H1 (cell line): ENCODE data around the gene SLC25A4. TPM values are rescaled to one million over a fixed set of nuclear protein-coding genes. Genes with fewer than 3 reads are reported as not detected.

Experiments
- CTCF ChIA-PET: fragments of 300-600 bp; sonication (Branson Sonifier 250); formaldehyde crosslinking; loops from one replicate; lab custom pipeline; 2021; ENCODE audit not compliant: partially characterized antibody; lab: Charles Lee
- POLR2A ChIA-PET: fragments of 300-600 bp; sonication (Branson Sonifier 250); formaldehyde crosslinking; loops from one replicate; lab custom pipeline; 2021; ENCODE audit warnings: inconsistent platforms; ENCODE audit not compliant: partially characterized antibody; lab: Charles Lee
- DNase-seq, 2 experiments: peaks; one replicate each; pipeline versions ENCODE4 v3.0.0 to v3.0.0-alpha.2; 2010 to 2022; ENCODE audit warnings: low spot score in 2 of 2, low read depth in 1 of 2, mixed read lengths in 1 of 2
- FAIRE-seq: peaks from 2 replicates; lab custom pipeline; 2011; peaks lifted over from hg19 to GRCh38; lab: Jason Lieb, UNC
- H2AFZ ChIP-seq: 2 replicates; pipeline ENCODE4 v1.8.1; 2012; ENCODE audit warnings: low read length, inconsistent platforms
- H2AK5ac ChIP-seq: 2 replicates; pipeline ENCODE4 v1.6.1; 2013; ENCODE audit warnings: low read depth, low read length
- H2BK120ac ChIP-seq: replicated peaks from 2 replicates; pipeline ENCODE3; 2013; ENCODE audit warnings: low read depth, low read length, inconsistent platforms
- H2BK12ac ChIP-seq: 2 replicates; pipeline ENCODE4 v1.6.1; 2013; ENCODE audit warnings: low read depth, low read length
- H2BK15ac ChIP-seq: 2 replicates; pipeline ENCODE4 v1.6.1; 2013; ENCODE audit warnings: low read length
- H2BK20ac ChIP-seq: 2 replicates; pipeline ENCODE4 v1.6.1; 2013; ENCODE audit warnings: low read length
- H2BK5ac ChIP-seq: 2 replicates; pipeline ENCODE4 v1.6.1; 2013; ENCODE audit warnings: low read depth, low read length
- H3K14ac ChIP-seq: 2 replicates; pipeline ENCODE4 v1.6.1; 2013; ENCODE audit warnings: inconsistent platforms; ENCODE audit not compliant: insufficient read length
- H3K18ac ChIP-seq: 2 replicates; pipeline ENCODE4 v1.6.1; 2013; ENCODE audit warnings: low read length; ENCODE audit errors: extremely low read depth
- H3K23ac ChIP-seq: 2 replicates; pipeline ENCODE4 v1.6.1; 2013; ENCODE audit warnings: inconsistent platforms; ENCODE audit not compliant: insufficient read length
- H3K23me2 ChIP-seq: 2 replicates; pipeline ENCODE4 v1.6.1; 2013; ENCODE audit warnings: low read depth, low read length
- H3K27ac ChIP-seq: 2 replicates; pipeline ENCODE4 v1.6.1; 2011; ENCODE audit warnings: low read depth, low read length, inconsistent platforms
- H3K27me3 ChIP-seq, 4 experiments: replicated peaks in 1 of 4; 1 replicate in 1 of 4; 2 replicates in 3 of 4; pipeline versions ENCODE4 v1.6.1 to v1.8.1; 2011 to 2013; ENCODE audit warnings: low read length in 3 of 4, mild to moderate bottlenecking in 3 of 4, inconsistent platforms in 2 of 4, mixed read lengths in 2 of 4, moderate library complexity in 1 of 4; ENCODE audit not compliant: control insufficient read depth in 3 of 4, insufficient read depth in 3 of 4; ENCODE audit errors: extremely low read depth in 1 of 4
- H3K36me3 ChIP-seq, 4 experiments: 2 replicates each; pipeline versions ENCODE4 v1.6.1 to v1.8.1; 2011 to 2013; ENCODE audit warnings: mild to moderate bottlenecking in 4 of 4, low read length in 3 of 4, moderate library complexity in 2 of 4, control low read depth in 1 of 4, inconsistent platforms in 1 of 4; ENCODE audit not compliant: insufficient read depth in 4 of 4, control insufficient read depth in 2 of 4
- H3K4ac ChIP-seq: replicated peaks from 2 replicates; pipeline ENCODE3; 2013; ENCODE audit warnings: low read length, low read depth, mixed read lengths, inconsistent platforms; ENCODE audit not compliant: insufficient read length
- H3K4me1 ChIP-seq, 4 experiments: replicated peaks in 1 of 4; 1 replicate in 1 of 4; 2 replicates in 3 of 4; pipeline versions ENCODE4 v1.6.1 to v1.8.1; 2011 to 2013; ENCODE audit warnings: low read length in 3 of 4, inconsistent platforms in 2 of 4, mixed read lengths in 1 of 4; ENCODE audit not compliant: insufficient read depth in 4 of 4, control insufficient read depth in 3 of 4
- H3K4me2 ChIP-seq, 2 experiments: 2 replicates each; pipeline versions ENCODE4 v1.6.1 to v1.8.1; 2011 to 2013; ENCODE audit warnings: low read depth in 2 of 2, low read length in 2 of 2, control low read depth in 1 of 2, inconsistent platforms in 1 of 2, mild to moderate bottlenecking in 1 of 2; ENCODE audit not compliant: insufficient read depth in 1 of 2
- H3K4me3 ChIP-seq, 4 experiments: fragments of 200-600, 300-600 bp in 1 of 4; sonication (generic), shearing (Covaris generic), sonication (Bioruptor Twin) in 1 of 4; 2 replicates each; pipeline versions ENCODE4 v1.5.1 to v1.8.1; 2011 to 2016; ENCODE audit warnings: low read length in 4 of 4, low read depth in 3 of 4, control low read depth in 2 of 4, inconsistent platforms in 2 of 4, mild to moderate bottlenecking in 2 of 4, mixed read lengths in 1 of 4, moderate library complexity in 1 of 4; ENCODE audit not compliant: insufficient read depth in 2 of 4; ENCODE audit errors: extremely low read depth in 1 of 4
- H3K56ac ChIP-seq: replicated peaks from 2 replicates; pipeline ENCODE3; 2013; ENCODE audit warnings: low read depth, mild to moderate bottlenecking, mixed read lengths, low read length, inconsistent platforms; ENCODE audit not compliant: insufficient read length
- H3K79me1 ChIP-seq: 2 replicates; pipeline ENCODE4 v1.6.1; 2013; ENCODE audit warnings: low read depth, low read length, control low read depth
- H3K79me2 ChIP-seq, 2 experiments: 2 replicates each; pipeline versions ENCODE4 v1.6.1 to v1.8.1; 2012 to 2013; ENCODE audit warnings: low read length in 2 of 2, mild to moderate bottlenecking in 2 of 2, inconsistent platforms in 1 of 2; ENCODE audit not compliant: insufficient read depth in 2 of 2, control insufficient read depth in 1 of 2
- H3K9ac ChIP-seq, 4 experiments: replicated peaks in 1 of 4; 1 replicate in 1 of 4; 2 replicates in 3 of 4; pipeline versions ENCODE4 v1.6.1 to v1.8.1; 2011 to 2013; ENCODE audit warnings: low read depth in 3 of 4, low read length in 3 of 4, control low read depth in 2 of 4, mild to moderate bottlenecking in 2 of 4, moderate library complexity in 2 of 4, inconsistent platforms in 1 of 4; ENCODE audit errors: extremely low read depth in 1 of 4
- H3K9me3 ChIP-seq, 2 experiments: 2 replicates each; pipeline versions ENCODE4 v1.6.1 to v1.8.1; 2012 to 2013; ENCODE audit warnings: mild to moderate bottlenecking in 2 of 2, moderate library complexity in 2 of 2, control low read depth in 1 of 2, inconsistent platforms in 1 of 2, low read depth in 1 of 2, low read length in 1 of 2, mixed read lengths in 1 of 2; ENCODE audit not compliant: insufficient read depth in 2 of 2
- H4K20me1 ChIP-seq, 2 experiments: replicated peaks in 1 of 2; 2 replicates each; pipeline versions ENCODE3 to v1.8.1; 2011 to 2013; ENCODE audit warnings: inconsistent platforms in 2 of 2, low read length in 2 of 2, mild to moderate bottlenecking in 1 of 2; ENCODE audit not compliant: insufficient read depth in 2 of 2, control insufficient read depth in 1 of 2
- H4K5ac ChIP-seq: 2 replicates; pipeline ENCODE4 v1.6.1; 2013; ENCODE audit warnings: low read length, low read depth, mixed read lengths, inconsistent platforms; ENCODE audit not compliant: insufficient read length
- H4K8ac ChIP-seq: 2 replicates; pipeline ENCODE4 v1.8.0; 2013; ENCODE audit warnings: mild to moderate bottlenecking, moderate library complexity, low read length, inconsistent platforms; ENCODE audit not compliant: insufficient read depth; ENCODE audit errors: extremely low read depth
- H4K91ac ChIP-seq: replicated peaks from 2 replicates; pipeline ENCODE3; 2013; ENCODE audit warnings: low read length, mixed read lengths, inconsistent platforms; ENCODE audit not compliant: insufficient read length
- CBX5 ChIP-seq: fragments of 300-800, 300-1000 bp; sonication (generic); IDR thresholded peaks from 2 replicates; pipeline ENCODE4 v1.7.1; 2016; ENCODE audit warnings: antibody characterized with exemption, low read length, low read depth
- EZH2 ChIP-seq: fragments of 200-600 bp; sonication (generic); IDR thresholded peaks from 2 replicates; pipeline ENCODE4 v1.7.1; 2012; ENCODE audit warnings: low read depth, mild to moderate bottlenecking, moderate library complexity, low read length, inconsistent platforms; ENCODE audit not compliant: severe bottlenecking
- NANOG ChIP-seq: IDR thresholded peaks from 2 replicates; pipeline ENCODE4 v1.6.1; 2011; ENCODE audit warnings: low read length, low read depth, mild to moderate bottlenecking, inconsistent platforms; ENCODE audit not compliant: insufficient read depth, poor library complexity, severe bottlenecking
- SIX5 ChIP-seq: IDR thresholded peaks from 2 replicates; pipeline ENCODE4 v1.6.1; 2011; ENCODE audit warnings: mild to moderate bottlenecking, low read depth, low read length
- YY1 ChIP-seq: IDR thresholded peaks from 2 replicates; pipeline ENCODE4 v1.6.1; 2011; ENCODE audit warnings: low read depth, mild to moderate bottlenecking, low read length
- WGBS, 2 experiments: shearing (Covaris generic) in 1 of 2; methylation state at CpG; one replicate each; pipeline versions ENCODE4 v1.1.6 to v1.1.7; 2013 to 2015; ENCODE audit warnings: low lambda C conversion rate in 2 of 2, mixed read lengths in 2 of 2, inconsistent platforms in 1 of 2, low coverage in 1 of 2, missing lambda C conversion rate in 1 of 2; ENCODE audit not compliant: insufficient replicate concordance in 2 of 2, insufficient coverage in 1 of 2, insufficient read length in 1 of 2; ENCODE audit errors: extremely low coverage in 1 of 2, missing lambda C conversion rate in 1 of 2; 5-methylcytosine and 5-hydroxymethylcytosine counted together
- long read RNA-seq, 2 experiments: library from RNA in 1 of 2; library from capped mRNA in 1 of 2; stranded (forward); transcript quantifications; one replicate each; pipeline ENCODE4 v2.0.0, GENCODE V29; 2021; ENCODE audit warnings: inconsistent platforms in 1 of 2
- polyA minus RNA-seq, 3 experiments: library from RNA; depleted of rRNA, polyadenylated mRNA; stranded (reverse); fragments of >200 nt; gene quantifications; 1 replicate in 2 of 3; 2 replicates in 1 of 3; pipeline ENCODE4 v1.2.3, GENCODE V29; 2011
- polyA plus RNA-seq, 7 experiments: library from polyadenylated mRNA; depleted of rRNA in 3 of 7; stranded (reverse) in 5 of 7; unstranded in 2 of 7; fragments of >200 nt in 5 of 7; fragments of 200-250 nt in 2 of 7; gene quantifications; 1 replicate in 5 of 7; 2 replicates in 1 of 7; 4 replicates in 1 of 7; pipeline versions ENCODE4 v1.2.1 to v1.2.3, GENCODE V29; 2011 to 2013; ENCODE audit warnings: missing spikeins in 2 of 7, mixed read lengths in 2 of 7
- total RNA-seq: library from RNA; stranded (reverse); fragmentation: NEBNext Ultra II Directional; extraction: Animal tissue kit (Norgen Biotek cat#: 25700); gene quantifications from 2 replicates; pipeline ENCODE4 v1.2.1, GENCODE V29; 2021
- TF ChIP-seq, protein P1 (sequence below): IDR thresholded peaks from 2 replicates; pipeline ENCODE4 v1.6.1; 2012; ENCODE audit warnings: low read length, inconsistent platforms

SLC25A4 gene
- total RNA-seq = 42.0 TPM in 2 replicates
- 41.3 and 47.5 TPM in 2 replicates for polyA plus RNA-seq (2011; rRNA removed)
- 50.1 TPM for polyA plus RNA-seq (2011; cell fraction: cytosol; rRNA removed)
- polyA plus RNA-seq (2011; cell fraction: nucleus; rRNA removed) = 59.7 TPM
- 49.1 to 53.2 TPM (median 52.4 TPM) in 4 replicates for polyA plus RNA-seq (2012, experiment 1 of 2)
- 15.0 TPM for polyA plus RNA-seq (2012, experiment 2 of 2)
- 14.5 TPM for polyA plus RNA-seq (2013, experiment 1 of 2)
- polyA plus RNA-seq (2013, experiment 2 of 2) = 14.1 TPM
- 25.4 and 26.3 TPM in 2 replicates for polyA minus RNA-seq (2011; rRNA and poly(A)+ RNA removed)
- polyA minus RNA-seq (2011; cell fraction: cytosol; rRNA and poly(A)+ RNA removed) = 19.2 TPM
- 21.9 TPM for polyA minus RNA-seq (2011; cell fraction: nucleus; rRNA and poly(A)+ RNA removed)
- long read RNA-seq, experiment 1, full-length matches to known transcripts = 34 of 64 reads
- long read RNA-seq, experiment 1, partial matches to known transcripts = 20 of 64 reads
- long read RNA-seq, experiment 1, other reads (novel, unspliced or antisense) = 10 of 64 reads
- long read RNA-seq, experiment 2, full-length matches to known transcripts = 21 of 40 reads
- long read RNA-seq, experiment 2, partial matches to known transcripts = 15 of 40 reads
- long read RNA-seq, experiment 2, other reads (novel, unspliced or antisense) = 4 of 40 reads

DNA sequence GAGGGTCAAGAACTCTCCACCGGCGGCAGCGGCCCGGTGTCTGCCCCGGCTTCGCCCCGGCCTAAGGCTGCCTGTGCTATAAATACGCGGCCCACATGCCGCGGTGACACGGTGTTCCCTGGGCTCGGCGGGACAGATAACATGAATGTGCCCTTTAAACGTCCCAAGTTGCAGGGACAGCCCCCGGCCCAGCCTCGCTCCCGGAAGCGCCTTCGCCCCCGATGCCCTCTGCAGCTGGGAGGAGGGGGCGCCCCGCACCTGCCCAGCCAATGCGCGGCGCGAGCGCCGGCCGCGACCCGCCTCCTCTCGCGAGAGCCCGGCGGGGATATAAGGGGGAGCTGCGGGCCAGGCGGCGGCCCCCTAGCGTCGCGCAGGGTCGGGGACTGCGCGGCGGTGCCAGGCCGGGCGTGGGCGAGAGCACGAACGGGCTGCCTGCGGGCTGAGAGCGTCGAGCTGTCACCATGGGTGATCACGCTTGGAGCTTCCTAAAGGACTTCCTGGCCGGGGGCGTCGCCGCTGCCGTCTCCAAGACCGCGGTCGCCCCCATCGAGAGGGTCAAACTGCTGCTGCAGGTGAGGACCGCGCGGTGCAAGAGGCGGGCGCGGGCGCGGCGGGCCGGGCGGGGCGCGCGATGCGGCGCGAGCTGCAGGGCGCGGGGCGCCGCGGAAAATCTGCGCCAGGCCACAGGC, at the start of gene SLC25A4:
Gene SLC25A4 (plus strand): TSS at position 355 of the 689 bp plus-strand sequence. CDS start 107 bp downstream, at position 462.
- Histone ChIP-seq H3K56ac (peak within 1 kb of the TSS; percentile 50), H3K4me2 (peak within 1 kb of the TSS; percentile 93 to 99), H3K27ac (no peak within 1 kb of the TSS), H3K27me3 (no peaks in the 10 kb centered on the region; a peak in 1 of 7 replicates), H3K9me3 (no peaks in the 10 kb centered on the region), H3K4ac (peak within 1 kb of the TSS; percentile 73), H2AFZ (peak within 1 kb of the TSS; percentile 73; the same call in 1 of the 2 replicates), H2BK120ac (no peak within 1 kb of the TSS), H2AK5ac (no peak within 1 kb of the TSS), H3K4me3 (peak within 1 kb of the TSS; percentile 75 to 99 (median 80)), H3K23ac (no peak within 1 kb of the TSS), H4K91ac (peak within 1 kb of the TSS; percentile 77), H4K5ac (peak within 1 kb of the TSS; percentile 67), H3K23me2 (peaks cover 13% of the 10 kb centered on the region; the same call in 1 of the 2 replicates), H4K20me1 (peaks cover 7 to 9% of the 10 kb centered on the region in 2 experiments), H2BK5ac (no peak within 1 kb of the TSS), H3K14ac (no peak within 1 kb of the TSS), H3K79me2 (peaks cover 0 to 16% of the 10 kb centered on the region in 2 experiments; a peak in 3 of 4 replicates), H3K4me1 (peaks cover 0 to 9% (median 6%) of the 10 kb centered on the region in 4 experiments; a peak in 5 of 7 replicates), H2BK15ac (no peak within 1 kb of the TSS), H2BK12ac (peak within 1 kb of the TSS; percentile 71; the same call in 1 of the 2 replicates), H3K36me3 (peaks cover 0 to 28% (median 3%) of the 10 kb centered on the region in 4 experiments; a peak in 2 of 8 replicates), H3K79me1 (peaks cover 2% of the 10 kb centered on the region; the same call in 1 of the 2 replicates), H3K18ac (peak within 1 kb of the TSS; percentile 43; the same call in 1 of the 2 replicates), H4K8ac (peak within 1 kb of the TSS; percentile 96), H2BK20ac (no peak within 1 kb of the TSS), H3K9ac (peak within 1 kb of the TSS; percentile 43 to 81 (median 66))
- ChIA-PET POLR2A (interaction anchor here (0.5 to 2.4 kb wide), 27 partner anchors 8 to 1202 kb away, joined by 3 to 13 read pairs (median 3); partner anchors contain the start of genes ANKRD37, HELT and SNX25), CTCF (interaction anchor here (0.6 to 11.4 kb wide), 15 partner anchors 8 to 371 kb away, joined by 3 to 167 read pairs (median 5); partner anchors contain the start of gene UFSP2)
- DNase-seq (peak in 1 of 2 experiments; percentile 92), FAIRE-seq (no peak)
- 3% methylated on average over 61 of the region's 87 CpGs; no CpG with 5 or more reads in 1 of the 2 experiments for WGBS, 2 experiments
- TF ChIP-seq, protein P1, sequence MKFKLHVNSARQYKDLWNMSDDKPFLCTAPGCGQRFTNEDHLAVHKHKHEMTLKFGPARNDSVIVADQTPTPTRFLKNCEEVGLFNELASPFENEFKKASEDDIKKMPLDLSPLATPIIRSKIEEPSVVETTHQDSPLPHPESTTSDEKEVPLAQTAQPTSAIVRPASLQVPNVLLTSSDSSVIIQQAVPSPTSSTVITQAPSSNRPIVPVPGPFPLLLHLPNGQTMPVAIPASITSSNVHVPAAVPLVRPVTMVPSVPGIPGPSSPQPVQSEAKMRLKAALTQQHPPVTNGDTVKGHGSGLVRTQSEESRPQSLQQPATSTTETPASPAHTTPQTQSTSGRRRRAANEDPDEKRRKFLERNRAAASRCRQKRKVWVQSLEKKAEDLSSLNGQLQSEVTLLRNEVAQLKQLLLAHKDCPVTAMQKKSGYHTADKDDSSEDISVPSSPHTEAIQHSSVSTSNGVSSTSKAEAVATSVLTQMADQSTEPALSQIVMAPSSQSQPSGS = peak; percentile 27; the same call in 1 of the 2 replicates
- TF ChIP-seq EZH2 (no peak), CBX5 (no peak), NANOG (no peak), SIX5 (no peak), YY1 (no peak)
